Measurements from ENCODE around the gene TTLL5.

TTLL5 gene

GRCh38 chr14:75999511-76000190 is 338.6 kb downstream of the TTLL5 start:
- DNase-seq, result no peak

DNA sequence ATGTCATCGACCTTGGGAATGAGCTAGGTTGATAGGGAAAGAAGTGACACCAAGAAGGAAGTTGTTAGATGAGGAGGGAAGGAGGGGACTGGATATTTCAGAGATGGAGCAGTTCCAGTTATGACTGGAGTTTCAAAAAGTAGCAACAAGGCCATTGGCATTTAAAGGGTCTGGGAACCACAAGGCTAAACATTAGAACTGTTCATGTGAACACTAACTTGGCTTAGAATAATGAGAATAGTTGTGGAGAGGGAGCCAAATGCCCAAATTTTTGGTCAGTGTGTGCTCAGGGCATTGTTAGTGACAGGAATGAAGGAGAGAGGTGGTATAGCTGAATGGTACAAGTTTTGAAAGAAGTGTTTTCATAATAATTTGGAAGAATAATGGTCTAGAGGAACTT is 341.3 kb downstream of the TTLL5 start:
- DNase-seq, result no peak
